Stimulated activated naive CD4-positive, alpha-beta T cell treated with Interleukin-2 at 50 U/mL for 16 hours (primary cell): ENCODE results near the gene CLEC3A.
"Not testable (repeated sequence)": the region's sequence is repeated elsewhere in the genome, so short reads cannot be mapped to it uniquely, and the experiment has no call there.

Source experiments
- DNase-seq: peaks from one replicate; lab custom pipeline; 2025; lab: John Stamatoyannopoulos, UW

CLEC3A gene, protein sequence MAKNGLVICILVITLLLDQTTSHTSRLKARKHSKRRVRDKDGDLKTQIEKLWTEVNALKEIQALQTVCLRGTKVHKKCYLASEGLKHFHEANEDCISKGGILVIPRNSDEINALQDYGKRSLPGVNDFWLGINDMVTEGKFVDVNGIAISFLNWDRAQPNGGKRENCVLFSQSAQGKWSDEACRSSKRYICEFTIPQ

DNA sequence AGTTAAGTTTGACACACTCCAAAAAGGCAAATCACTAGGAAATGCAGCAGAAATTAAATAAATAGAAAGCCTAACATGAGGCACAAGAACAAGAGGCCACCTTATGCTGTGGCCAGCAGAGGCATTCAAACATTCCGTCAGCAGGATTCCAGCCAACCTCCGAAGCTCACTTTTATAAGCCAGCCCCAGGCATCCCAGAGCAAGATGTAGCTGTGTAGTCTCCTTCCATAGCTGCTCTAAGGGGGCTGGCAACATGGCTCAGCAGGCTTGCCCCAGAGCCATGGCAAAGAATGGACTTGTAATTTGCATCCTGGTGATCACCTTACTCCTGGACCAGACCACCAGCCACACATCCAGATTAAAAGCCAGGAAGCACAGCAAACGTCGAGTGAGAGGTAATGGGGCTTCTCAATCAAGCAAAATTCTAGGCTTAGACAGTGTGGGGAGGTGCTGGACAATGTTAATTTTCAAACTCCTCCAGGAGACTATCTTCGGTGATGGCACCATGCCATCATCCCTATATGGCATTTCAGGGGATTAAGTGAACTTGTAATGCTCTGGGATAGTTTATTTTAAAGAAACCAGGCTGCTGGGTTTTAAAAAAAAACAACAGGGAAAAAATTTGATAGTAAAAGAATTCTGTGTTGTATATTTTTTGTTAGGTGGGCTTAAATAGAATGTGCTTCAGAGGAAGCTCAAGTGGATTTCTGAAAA, at the start of gene CLEC3A:
Gene CLEC3A (plus strand): TSS at position 202 of the 714 bp plus-strand sequence. CDS start 79 bp downstream, at position 281.
- no peak for DNase-seq

GRCh38 chr16:77974883-77975282, 47.5 kb upstream of the CLEC3A start:
- no peak for DNase-seq

- DNase-seq: no peak
These were observed 46.4 kb upstream of the CLEC3A start for GRCh38 chr16:77975942-77976341.

DNA sequence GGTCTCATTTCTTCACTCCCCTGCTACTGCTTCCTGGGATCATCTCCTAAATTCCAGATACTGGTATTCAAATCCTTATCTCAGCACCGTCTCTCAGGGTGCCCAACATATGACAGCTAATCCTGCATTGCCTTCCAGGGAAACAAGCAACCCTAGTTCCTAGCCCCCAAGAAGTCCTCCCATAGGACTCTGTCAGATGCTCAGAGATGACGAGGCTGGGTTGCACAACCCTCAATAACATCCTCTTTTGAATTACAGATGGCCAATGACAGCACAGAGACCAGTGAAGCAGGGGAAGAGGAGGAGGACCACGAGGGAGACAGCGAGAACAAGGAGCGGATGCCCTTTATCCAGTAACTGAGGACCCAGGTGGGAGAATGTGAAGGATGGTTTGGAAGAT, 45.0 kb upstream of the CLEC3A start:
- no peak for DNase-seq

- DNase-seq: no peak
These were observed 37.2 kb upstream of the CLEC3A start for GRCh38 chr16:77985111-77985510.

DNA sequence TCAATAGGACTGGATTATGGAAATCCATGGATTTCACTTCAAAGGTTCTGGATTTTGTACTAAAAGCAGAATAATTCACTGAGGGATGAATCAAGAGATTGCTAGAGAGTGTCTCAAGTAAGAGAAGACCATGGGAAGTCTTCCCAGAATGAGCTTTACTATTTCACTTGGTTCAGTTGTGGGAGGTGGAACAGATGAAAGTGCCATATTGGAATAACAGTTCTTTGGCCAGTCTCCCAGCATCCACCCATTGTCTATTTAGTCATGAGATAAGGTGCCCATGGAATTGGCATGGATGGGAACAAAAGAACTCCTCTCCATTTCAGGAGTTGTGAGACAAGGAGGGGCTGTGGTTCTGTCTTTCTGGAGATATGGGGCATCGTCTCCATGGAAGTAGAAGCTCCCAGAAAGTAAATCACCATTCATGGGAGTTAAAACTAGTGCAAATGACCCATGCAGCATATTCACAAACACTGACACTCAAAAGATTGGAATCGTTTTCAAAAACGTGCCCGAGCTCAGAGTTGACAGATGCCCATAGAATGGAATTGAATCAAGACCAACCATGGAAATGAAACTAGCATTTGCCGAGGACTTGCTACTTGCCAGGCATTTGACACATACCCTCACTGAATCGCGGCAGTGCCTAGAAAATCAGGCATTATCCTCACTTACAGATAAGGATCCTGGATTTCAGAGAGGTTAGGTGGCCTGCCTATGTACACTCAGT, 36.2 kb upstream of the CLEC3A start:
- no peak for DNase-seq

- no peak for DNase-seq
These were observed 34.5 kb upstream of the CLEC3A start for GRCh38 chr16:77987810-77988209.

GRCh38 chr16:77989846-77990245, 32.5 kb upstream of the CLEC3A start:
- no peak for DNase-seq

GRCh38 chr16:77991701-77992100, 30.6 kb upstream of the CLEC3A start:
- no peak for DNase-seq

- DNase-seq: not testable (repeated sequence)
These were observed 30.0 kb upstream of the CLEC3A start for GRCh38 chr16:77992381-77992780.

GRCh38 chr16:77993111-77993985, 29.0 kb upstream of the CLEC3A start:
- no peak for DNase-seq

- DNase-seq: no peak
These were observed 26.4 kb upstream of the CLEC3A start for GRCh38 chr16:77995843-77996455.

DNA sequence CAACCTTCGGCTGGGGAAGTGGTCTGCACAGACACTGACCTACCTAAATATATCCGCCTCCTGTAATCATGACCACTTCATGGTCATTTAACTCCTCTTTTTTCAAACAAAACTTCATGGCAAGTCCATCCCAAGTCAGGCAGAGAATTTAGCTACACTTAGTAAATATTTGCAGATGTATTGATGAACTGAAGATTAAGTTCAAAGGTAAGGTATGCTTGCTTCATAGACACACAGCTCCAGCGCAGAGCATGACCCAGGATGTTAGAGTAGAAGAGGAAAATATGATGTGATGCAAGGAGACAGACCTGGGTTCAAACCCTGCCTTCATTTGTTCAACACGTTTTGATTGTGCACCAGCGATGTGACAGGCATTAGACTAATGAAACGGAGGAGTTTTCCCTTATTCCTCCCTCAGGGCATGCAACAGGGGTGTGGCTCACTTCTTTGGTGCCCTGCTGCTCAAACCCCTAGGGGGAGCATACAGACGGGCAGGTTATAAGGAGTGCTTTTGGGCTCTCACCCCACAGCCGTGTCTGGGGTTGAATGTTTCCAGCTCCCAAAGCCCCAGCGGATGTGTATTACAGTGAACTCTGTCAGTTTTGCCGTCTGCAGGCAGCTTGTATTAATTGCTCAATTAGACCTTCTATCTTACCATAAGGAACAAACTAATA, 23.9 kb upstream of the CLEC3A start:
- no peak for DNase-seq

DNA sequence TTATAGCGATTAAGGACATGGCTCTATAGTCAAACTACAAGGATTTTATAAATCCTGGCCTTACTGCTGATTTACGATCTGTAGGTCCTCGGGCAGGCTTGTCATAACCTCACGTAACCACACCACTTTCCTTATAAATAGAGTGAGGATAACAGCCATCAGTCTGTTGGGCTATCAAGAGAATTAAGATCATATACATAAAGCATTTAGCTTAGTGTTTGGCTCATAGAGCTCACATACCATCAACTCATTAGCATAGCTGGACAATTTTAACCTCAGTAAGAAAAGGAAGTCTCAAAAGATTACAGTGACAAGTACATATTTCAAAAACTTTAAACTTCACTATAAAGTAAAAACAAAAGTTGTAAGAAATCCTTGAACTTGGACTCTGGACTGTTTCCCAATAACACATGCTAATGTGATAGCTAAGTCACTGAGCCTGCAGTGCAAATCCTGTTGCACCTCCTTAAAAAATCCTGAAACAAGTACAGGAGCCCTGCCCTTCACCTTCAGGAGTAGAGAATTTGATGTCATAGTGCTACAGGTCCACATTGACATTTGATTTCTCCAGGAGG, 20.8 kb upstream of the CLEC3A start:
- DNase-seq: no peak

DNA sequence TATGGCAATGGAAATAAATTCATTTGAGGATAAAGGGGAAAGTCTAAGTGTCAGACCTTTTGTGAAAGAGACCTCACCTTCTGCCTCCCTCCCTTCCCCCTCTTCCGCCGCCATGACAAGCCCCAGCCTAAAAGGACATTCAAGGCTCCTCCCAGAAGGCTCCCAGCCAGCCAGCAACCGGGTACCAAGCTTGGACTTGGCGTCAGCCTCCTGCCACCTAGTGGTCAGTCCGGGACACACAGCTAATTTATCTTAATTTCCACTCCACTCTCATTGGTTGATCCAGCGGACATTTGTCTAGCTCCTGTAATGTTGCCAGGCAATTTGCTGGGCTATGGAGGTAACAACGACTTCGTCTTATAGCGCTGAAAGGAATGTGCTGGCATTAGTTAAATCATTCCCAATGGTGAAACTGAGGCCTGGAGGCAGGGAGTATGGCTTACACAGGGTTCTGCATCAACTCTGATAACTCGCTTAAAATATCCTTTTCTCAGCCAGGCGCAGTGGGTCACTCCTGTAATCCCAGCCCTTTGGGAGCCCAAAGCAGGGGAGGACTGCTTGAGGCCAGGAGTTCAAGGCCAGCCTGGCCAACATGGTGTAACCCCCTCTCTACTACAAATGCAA, 19.3 kb upstream of the CLEC3A start:
- DNase-seq: peak; percentile 45

DNA sequence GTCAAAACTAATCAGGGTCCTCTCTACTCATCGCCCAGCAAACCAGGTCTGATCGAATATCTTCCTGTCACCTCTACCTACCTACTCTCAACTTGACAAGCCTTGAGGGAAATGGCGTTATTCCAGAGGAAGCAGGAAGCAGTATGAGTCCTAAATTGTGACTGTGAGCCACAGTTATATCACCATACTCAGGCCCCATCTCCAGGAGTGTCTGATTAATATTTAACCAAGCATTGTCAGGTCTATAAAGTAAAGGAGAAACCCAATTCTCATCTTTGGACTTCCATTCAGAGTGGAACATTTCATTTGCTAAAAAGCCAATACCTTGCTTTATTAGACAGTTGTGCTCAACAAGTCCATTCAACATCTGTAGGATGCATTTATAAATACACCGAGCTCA, 17.8 kb upstream of the CLEC3A start:
- no peak for DNase-seq

DNA sequence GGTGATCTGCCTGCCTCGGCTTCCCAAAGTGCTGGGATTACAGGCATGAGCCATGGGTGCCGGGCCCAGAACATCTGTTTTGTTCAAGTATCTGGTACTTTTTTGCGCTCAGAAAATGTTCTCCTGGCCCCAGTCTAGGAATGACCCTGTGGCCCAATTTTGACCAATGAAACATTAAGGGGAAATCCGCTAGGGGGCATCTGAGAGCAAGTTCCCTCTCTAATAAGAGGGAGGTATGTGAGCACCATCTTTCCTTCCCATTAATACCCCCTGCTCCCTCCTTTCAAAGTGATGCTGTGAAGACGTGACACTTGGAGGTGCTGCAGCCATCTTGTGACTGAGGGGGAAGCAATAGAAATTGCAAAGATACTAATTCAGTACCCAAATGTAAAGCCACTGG, 16.5 kb upstream of the CLEC3A start:
- no peak for DNase-seq

DNA sequence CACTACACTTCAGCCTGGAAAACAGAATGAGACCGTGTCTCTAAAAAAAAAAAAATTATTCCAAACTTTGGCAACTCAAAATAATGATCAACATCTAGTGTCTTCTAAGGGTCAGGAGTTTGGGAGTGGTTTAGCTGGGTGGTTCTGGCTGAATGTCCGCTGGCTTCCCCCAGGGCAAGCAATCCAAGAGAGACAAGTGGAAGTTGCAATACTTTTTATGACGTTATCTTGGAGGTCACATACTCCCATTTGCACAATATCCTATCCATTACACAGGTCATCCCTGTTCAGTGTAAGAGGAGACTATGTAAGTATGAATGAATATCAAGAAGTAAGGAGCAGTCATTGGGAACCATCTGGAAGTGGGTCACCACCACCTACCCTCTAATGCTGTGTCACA, 15.2 kb upstream of the CLEC3A start:
- DNase-seq: no peak

- no peak for DNase-seq
These were observed 1.8 kb downstream of the CLEC3A start for GRCh38 chr16:78024159-78024558.

GRCh38 chr16:78025631-78026030, 3.3 kb downstream of the CLEC3A start:
- DNase-seq: no peak
